ENCODE results near the gene SPATA3. TPM values are rescaled to one million over a fixed set of nuclear protein-coding genes. Genes with fewer than 3 reads are reported as not detected.

Gene SPATA3
- total and polyA plus RNA-seq, 2 experiments from 2014 or later = not detected

- no peak overlapping the region for H3K27ac ChIP-seq (ENCODE audit: low read depth)
- no peak overlapping the region for H3K4me3 ChIP-seq
- H3K27me3 ChIP-seq (ENCODE audit: insufficient read depth) = peaks cover 49% of the 10 kb centered on the region
- H3K9me2 ChIP-seq (ENCODE audit: insufficient read depth) = no peaks in the 10 kb centered on the region
- no peaks in the 10 kb centered on the region for H3K36me3 ChIP-seq (ENCODE audit: insufficient read depth)
- no peaks in the 10 kb centered on the region for H4K20me1 ChIP-seq (replicated peaks; ENCODE audit: insufficient read depth)
- no peaks in the 10 kb centered on the region for H3K9me3 Mint-ChIP-seq
- 0 out of 2 replicates have a peak, but pooled peaks cover 3% of the 10 kb centered on the region for H3F3A ChIP-seq (replicated peaks; ENCODE audit: low read depth)
- H3K27ac Mint-ChIP-seq = no peak overlapping the region
- no peak for TF ChIP-seq POLR2AphosphoS5 (IDR thresholded peaks at IDR 0.05; ENCODE audit: low read depth)
- no peak for TF ChIP-seq EZH2 (IDR thresholded peaks at IDR 0.05; ENCODE audit: low read depth, unreplicated experiment)
- TF ChIP-seq ETS1 (IDR thresholded peaks at IDR 0.05) = no peak
- no peak for TF ChIP-seq EZH2phosphoT487 (IDR thresholded peaks at IDR 0.05; ENCODE audit: unreplicated experiment)
- TF ChIP-seq ZNF462 (CRISPR knock-in tag; IDR thresholded peaks at IDR 0.05) = no peak
- no peak for TF ChIP-seq CREB1 (CRISPR knock-in tag; IDR thresholded peaks at IDR 0.05; ENCODE audit: low read depth)
- no peak for TF ChIP-seq CTCF (conservative IDR thresholded peaks at IDR 0.05; ENCODE audit: low read depth in 2 of 2)
- no peak for TF ChIP-seq ZNF114 (CRISPR knock-in tag; IDR thresholded peaks at IDR 0.05)
- no peak for TF ChIP-seq NANOG (IDR thresholded peaks at IDR 0.05; ENCODE audit: borderline replicate concordance)
- no peak for TF ChIP-seq ZNF331 (CRISPR knock-in tag; IDR thresholded peaks at IDR 0.05; ENCODE audit: low read depth)
- no peak for TF ChIP-seq STAT1 (IDR thresholded peaks at IDR 0.05; ENCODE audit: unreplicated experiment)
- TF ChIP-seq REST (IDR thresholded peaks at IDR 0.05; ENCODE audit: unreplicated experiment) = no peak
- no peak overlapping the region for H3K4me3 Mint-ChIP-seq
- H3K4me1 ChIP-seq (ENCODE audit: insufficient read depth) = no peaks in the 10 kb centered on the region
- no peak overlapping the region for H2AFZ ChIP-seq
- ATAC-seq = no peak
- DNase-seq (ENCODE audit: low spot score) = no peak
- no peaks in the 10 kb centered on the region for H3K79me2 ChIP-seq (replicated peaks; ENCODE audit: insufficient read depth)
- H3K4me1 Mint-ChIP-seq = peaks cover 6% of the 10 kb centered on the region; the same call in 2 of the 3 replicates
- no peak overlapping the region for H3K4me2 ChIP-seq
- H3K36me3 Mint-ChIP-seq (ENCODE audit: low read depth) = no peaks in the 10 kb centered on the region
- peaks cover 25% of the 10 kb centered on the region for H3K27me3 Mint-ChIP-seq (ENCODE audit: insufficient read depth, low read depth, poor library complexity)
Observed at GRCh38 chr2:231034291-231034882, 38.5 kb downstream of the SPATA3 start.
